ENCODE measurements around the gene BBLN. TPM values are rescaled to one million over a fixed set of nuclear protein-coding genes. Genes with fewer than 3 reads are reported as not detected.
"Not testable (repeated sequence)": the region's sequence is repeated elsewhere in the genome, so short reads cannot be mapped to it uniquely, and the experiment has no call there.

Gene BBLN
- polyA plus RNA-seq, 2 donors: 77.5 to 104 TPM

GRCh38 chr9:128132139-128132538 is 27.9 kb upstream of the BBLN start:
- H3K4me3 ChIP-seq (ENCODE audit: low read depth in 1 of 2, low read length in 2 of 2); H3K27ac ChIP-seq (ENCODE audit: low read depth in 2 of 2, low read length in 1 of 2); H3K36me3 ChIP-seq (ENCODE audit: control insufficient read depth in 2 of 2, insufficient read depth in 2 of 2, low read length in 1 of 2); H3K27me3 ChIP-seq (ENCODE audit: control insufficient read depth in 1 of 2, insufficient read depth in 2 of 2, low read length in 2 of 2); H3K9me3 ChIP-seq (ENCODE audit: control insufficient read depth in 2 of 2, insufficient read depth in 1 of 2, low read depth in 1 of 2, low read length in 1 of 2); H3K4me1 ChIP-seq (ENCODE audit: control insufficient read depth in 2 of 2, insufficient read depth in 2 of 2, low read length in 1 of 2): not testable (repeated sequence)
- WGBS, 2 donors: 37 to 44% methylated on average over 8 of the region's 8 CpGs

GRCh38 chr9:128135561-128135960 is 24.5 kb upstream of the BBLN start:
- H3K36me3 ChIP-seq (ENCODE audit: control insufficient read depth in 2 of 2, insufficient read depth in 2 of 2, low read length in 1 of 2); H3K9me3 ChIP-seq (ENCODE audit: control insufficient read depth in 2 of 2, insufficient read depth in 1 of 2, low read depth in 1 of 2, low read length in 1 of 2): not testable (repeated sequence)
- 66 to 77% methylated on average over 8 of the region's 8 CpGs for WGBS, 2 donors

DNA sequence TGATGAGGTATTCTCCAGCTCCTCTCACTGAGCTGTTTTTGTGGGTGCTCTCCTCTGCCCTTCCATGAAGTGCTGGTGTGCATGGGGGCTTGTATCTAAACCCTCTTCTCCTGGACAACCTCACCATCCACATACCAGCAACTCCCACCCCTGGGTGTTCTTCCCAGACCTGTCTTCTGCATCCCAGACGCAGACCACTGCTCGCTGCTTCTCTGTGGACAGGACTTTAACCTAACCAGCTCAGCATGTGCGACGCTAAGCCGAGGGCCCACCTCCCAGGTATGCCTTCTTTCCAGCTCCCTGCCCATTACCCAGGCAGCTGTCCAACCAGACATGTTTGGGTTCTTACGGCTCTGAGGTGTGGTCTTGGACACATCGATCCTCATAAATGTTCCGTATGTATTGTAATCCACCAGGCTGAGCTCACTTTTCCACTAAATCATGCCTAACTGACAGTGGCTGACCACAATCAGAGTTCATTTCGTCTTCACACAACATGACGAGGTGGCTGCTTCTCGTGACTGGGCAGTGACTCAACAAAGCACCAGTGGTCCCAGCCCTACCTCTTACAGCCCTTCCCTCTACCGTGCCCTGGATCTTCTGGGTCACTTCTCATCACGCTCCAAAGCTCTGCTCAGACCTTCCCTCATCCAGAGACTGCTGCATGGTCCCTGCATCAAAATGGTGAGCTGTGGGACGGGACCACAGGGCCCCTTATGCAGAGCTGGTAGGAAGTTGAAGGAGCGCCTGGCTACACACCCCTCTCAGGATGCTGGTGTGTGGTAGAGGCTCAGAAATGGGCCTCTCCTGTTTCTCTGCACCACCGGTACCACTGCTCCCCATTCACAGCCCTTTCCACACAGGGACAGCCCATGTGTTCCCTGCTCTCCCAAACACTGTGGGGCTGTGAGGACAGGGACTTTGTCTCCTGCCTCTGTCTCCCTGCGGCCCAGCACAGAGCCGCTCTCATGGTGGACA is 23.0 kb upstream of the BBLN start:
- 89 to 90% methylated on average over 18 of the region's 18 CpGs for WGBS, 2 donors
- H3K4me3 ChIP-seq (ENCODE audit: low read depth in 1 of 2, low read length in 2 of 2): no peak overlapping the region
- no peaks in the 10 kb centered on the region for H3K9me3 ChIP-seq (ENCODE audit: control insufficient read depth in 2 of 2, insufficient read depth in 1 of 2, low read depth in 1 of 2, low read length in 1 of 2)
- peaks cover 1 to 3% of the 10 kb centered on the region in 2 donors for H3K4me1 ChIP-seq (ENCODE audit: control insufficient read depth in 2 of 2, insufficient read depth in 2 of 2, low read length in 1 of 2)
- peak overlapping the region in 1 of 2 donors; percentile 21 for H3K27ac ChIP-seq (ENCODE audit: low read depth in 2 of 2, low read length in 1 of 2)
- H3K36me3 ChIP-seq (ENCODE audit: control insufficient read depth in 2 of 2, insufficient read depth in 2 of 2, low read length in 1 of 2): no peaks in the 10 kb centered on the region
- no peaks in the 10 kb centered on the region for H3K27me3 ChIP-seq (ENCODE audit: control insufficient read depth in 1 of 2, insufficient read depth in 2 of 2, low read length in 2 of 2)

More at GRCh38 chr9:128135561-128135960, 24.5 kb upstream of the BBLN start:
- not testable (repeated sequence) for H3K4me3 ChIP-seq (ENCODE audit: low read depth in 1 of 2, low read length in 2 of 2); H3K4me1 ChIP-seq (ENCODE audit: control insufficient read depth in 2 of 2, insufficient read depth in 2 of 2, low read length in 1 of 2); H3K27me3 ChIP-seq (ENCODE audit: control insufficient read depth in 1 of 2, insufficient read depth in 2 of 2, low read length in 2 of 2)
- peak overlapping the region in 1 of 2 donors; percentile 1 for H3K27ac ChIP-seq (ENCODE audit: low read depth in 2 of 2, low read length in 1 of 2)

DNA sequence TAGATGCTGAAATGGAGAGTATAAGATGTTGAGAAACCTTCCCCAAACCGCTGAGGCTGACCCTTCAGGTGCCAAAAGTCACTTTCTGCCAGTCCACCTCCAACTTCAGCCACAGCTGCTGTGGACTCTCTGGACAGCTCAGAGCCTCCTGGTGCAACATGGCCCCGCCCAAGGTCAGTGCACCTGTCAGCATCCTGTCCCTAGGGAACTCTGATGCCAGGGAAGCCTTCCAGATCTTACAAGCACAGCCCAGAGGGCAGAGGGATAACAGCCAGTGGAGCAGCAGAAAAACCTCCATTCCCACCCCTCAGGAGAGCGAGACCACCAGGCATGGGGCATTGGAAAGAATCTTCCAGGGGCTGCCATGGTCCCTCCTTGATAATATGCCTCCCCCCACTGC is 22.1 kb upstream of the BBLN start:
- 78 to 93% methylated on average over 3 of the region's 3 CpGs for WGBS, 2 donors
- H3K4me1 ChIP-seq (ENCODE audit: control insufficient read depth in 2 of 2, insufficient read depth in 2 of 2, low read length in 1 of 2): peaks cover 2 to 3% of the 10 kb centered on the region in 2 donors
- H3K27ac ChIP-seq (ENCODE audit: low read depth in 2 of 2, low read length in 1 of 2): no peak overlapping the region
- H3K4me3 ChIP-seq (ENCODE audit: low read depth in 1 of 2, low read length in 2 of 2): no peak overlapping the region
- no peaks in the 10 kb centered on the region for H3K9me3 ChIP-seq (ENCODE audit: control insufficient read depth in 2 of 2, insufficient read depth in 1 of 2, low read depth in 1 of 2, low read length in 1 of 2)
- no peaks in the 10 kb centered on the region for H3K36me3 ChIP-seq (ENCODE audit: control insufficient read depth in 2 of 2, insufficient read depth in 2 of 2, low read length in 1 of 2)
- no peaks in the 10 kb centered on the region for H3K27me3 ChIP-seq (ENCODE audit: control insufficient read depth in 1 of 2, insufficient read depth in 2 of 2, low read length in 2 of 2)

- WGBS, 2 donors: 75 to 76% methylated on average over 8 to 9 of the region's 16 CpGs
- Histone ChIP-seq H3K4me1 (ENCODE audit: control insufficient read depth in 2 of 2, insufficient read depth in 2 of 2, low read length in 1 of 2) (peaks cover 5 to 9% of the 10 kb centered on the region in 2 donors), H3K27ac (ENCODE audit: low read depth in 2 of 2, low read length in 1 of 2) (no peak overlapping the region), H3K27me3 (ENCODE audit: control insufficient read depth in 1 of 2, insufficient read depth in 2 of 2, low read length in 2 of 2) (no peaks in the 10 kb centered on the region), H3K36me3 (ENCODE audit: control insufficient read depth in 2 of 2, insufficient read depth in 2 of 2, low read length in 1 of 2) (no peaks in the 10 kb centered on the region), H3K4me3 (ENCODE audit: low read depth in 1 of 2, low read length in 2 of 2) (no peak overlapping the region), H3K9me3 (ENCODE audit: control insufficient read depth in 2 of 2, insufficient read depth in 1 of 2, low read depth in 1 of 2, low read length in 1 of 2) (no peaks in the 10 kb centered on the region)
These were observed 20.4 kb upstream of the BBLN start for GRCh38 chr9:128139621-128140020.

GRCh38 chr9:128141604-128142003 is 18.5 kb upstream of the BBLN start:
- WGBS, 2 donors: 95 to 98% methylated on average over 3 of the region's 3 CpGs
- Histone ChIP-seq H3K27me3 (ENCODE audit: control insufficient read depth in 1 of 2, insufficient read depth in 2 of 2, low read length in 2 of 2) (no peaks in the 10 kb centered on the region), H3K27ac (ENCODE audit: low read depth in 2 of 2, low read length in 1 of 2) (no peak overlapping the region), H3K9me3 (ENCODE audit: control insufficient read depth in 2 of 2, insufficient read depth in 1 of 2, low read depth in 1 of 2, low read length in 1 of 2) (no peaks in the 10 kb centered on the region), H3K4me1 (ENCODE audit: control insufficient read depth in 2 of 2, insufficient read depth in 2 of 2, low read length in 1 of 2) (peaks cover 7 to 18% of the 10 kb centered on the region in 2 donors), H3K4me3 (ENCODE audit: low read depth in 1 of 2, low read length in 2 of 2) (no peak overlapping the region), H3K36me3 (ENCODE audit: control insufficient read depth in 2 of 2, insufficient read depth in 2 of 2, low read length in 1 of 2) (no peaks in the 10 kb centered on the region)

GRCh38 chr9:128142061-128142460 is 18.0 kb upstream of the BBLN start:
- H3K9me3 ChIP-seq (ENCODE audit: control insufficient read depth in 2 of 2, insufficient read depth in 1 of 2, low read depth in 1 of 2, low read length in 1 of 2): no peaks in the 10 kb centered on the region
- H3K4me1 ChIP-seq (ENCODE audit: control insufficient read depth in 2 of 2, insufficient read depth in 2 of 2, low read length in 1 of 2): peaks cover 7 to 22% of the 10 kb centered on the region in 2 donors
- no peaks in the 10 kb centered on the region for H3K27me3 ChIP-seq (ENCODE audit: control insufficient read depth in 1 of 2, insufficient read depth in 2 of 2, low read length in 2 of 2)
- H3K4me3 ChIP-seq (ENCODE audit: low read depth in 1 of 2, low read length in 2 of 2): no peak overlapping the region
- H3K36me3 ChIP-seq (ENCODE audit: control insufficient read depth in 2 of 2, insufficient read depth in 2 of 2, low read length in 1 of 2): no peaks in the 10 kb centered on the region
- 62 to 65% methylated on average over 4 of the region's 4 CpGs for WGBS, 2 donors
- H3K27ac ChIP-seq (ENCODE audit: low read depth in 2 of 2, low read length in 1 of 2): peak overlapping the region in 1 of 2 donors; percentile 58

GRCh38 chr9:128142596-128142995 is 17.5 kb upstream of the BBLN start:
- 73 to 78% methylated on average over 2 of the region's 2 CpGs for WGBS, 2 donors
- Histone ChIP-seq H3K27ac (ENCODE audit: low read depth in 2 of 2, low read length in 1 of 2) (no peak overlapping the region), H3K4me3 (ENCODE audit: low read depth in 1 of 2, low read length in 2 of 2) (no peak overlapping the region), H3K27me3 (ENCODE audit: control insufficient read depth in 1 of 2, insufficient read depth in 2 of 2, low read length in 2 of 2) (no peaks in the 10 kb centered on the region), H3K9me3 (ENCODE audit: control insufficient read depth in 2 of 2, insufficient read depth in 1 of 2, low read depth in 1 of 2, low read length in 1 of 2) (no peaks in the 10 kb centered on the region), H3K36me3 (ENCODE audit: control insufficient read depth in 2 of 2, insufficient read depth in 2 of 2, low read length in 1 of 2) (no peaks in the 10 kb centered on the region), H3K4me1 (ENCODE audit: control insufficient read depth in 2 of 2, insufficient read depth in 2 of 2, low read length in 1 of 2) (peaks cover 7 to 22% of the 10 kb centered on the region in 2 donors)

DNA sequence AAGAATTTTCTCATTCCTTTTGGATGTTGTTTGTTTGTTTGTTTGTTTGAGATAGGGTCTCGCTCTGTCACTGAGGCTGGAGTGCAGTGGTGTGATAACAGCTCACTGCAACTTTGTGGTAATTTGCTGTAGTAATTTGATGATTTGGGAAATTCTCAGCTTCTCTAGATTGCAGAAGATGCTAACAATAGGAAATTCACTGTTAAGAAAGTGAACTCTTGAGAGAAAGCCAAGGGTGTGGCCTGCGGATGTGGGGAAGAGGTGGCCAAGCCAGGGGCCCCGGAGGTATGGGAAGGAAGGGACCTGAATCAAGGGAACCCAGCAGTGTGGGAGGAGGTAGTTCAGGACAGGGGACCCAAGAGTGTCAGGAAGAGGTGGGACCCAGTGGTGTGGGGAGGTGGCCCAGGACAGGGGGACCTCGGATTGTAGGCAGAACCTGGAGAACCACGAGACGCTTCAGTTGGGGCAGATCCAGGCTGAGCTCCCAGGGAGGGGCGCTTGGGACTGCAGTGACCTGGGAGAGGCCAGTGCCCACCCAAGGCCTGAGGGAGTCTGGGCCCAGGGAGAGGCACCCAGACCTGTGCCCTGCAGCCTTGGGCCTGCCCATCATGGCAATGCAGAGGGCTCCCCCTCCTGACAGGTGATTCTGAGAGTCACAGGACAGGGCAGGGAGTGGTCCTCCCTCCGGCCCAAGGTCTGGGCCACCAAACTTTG is 16.4 kb upstream of the BBLN start:
- Histone ChIP-seq H3K9me3 (ENCODE audit: control insufficient read depth in 2 of 2, insufficient read depth in 1 of 2, low read depth in 1 of 2, low read length in 1 of 2) (no peaks in the 10 kb centered on the region), H3K4me1 (ENCODE audit: control insufficient read depth in 2 of 2, insufficient read depth in 2 of 2, low read length in 1 of 2) (peaks cover 7 to 28% of the 10 kb centered on the region in 2 donors), H3K27me3 (ENCODE audit: control insufficient read depth in 1 of 2, insufficient read depth in 2 of 2, low read length in 2 of 2) (no peaks in the 10 kb centered on the region), H3K27ac (ENCODE audit: low read depth in 2 of 2, low read length in 1 of 2) (peak overlapping the region in 1 of 2 donors; percentile 91), H3K4me3 (ENCODE audit: low read depth in 1 of 2, low read length in 2 of 2) (no peak overlapping the region), H3K36me3 (ENCODE audit: control insufficient read depth in 2 of 2, insufficient read depth in 2 of 2, low read length in 1 of 2) (peaks cover 0 to 2% of the 10 kb centered on the region in 2 donors)
- 56 to 64% methylated on average over 8 of the region's 8 CpGs for WGBS, 2 donors
